ENCODE measurements around the gene ARHGAP45.

Gene ARHGAP45

DNA sequence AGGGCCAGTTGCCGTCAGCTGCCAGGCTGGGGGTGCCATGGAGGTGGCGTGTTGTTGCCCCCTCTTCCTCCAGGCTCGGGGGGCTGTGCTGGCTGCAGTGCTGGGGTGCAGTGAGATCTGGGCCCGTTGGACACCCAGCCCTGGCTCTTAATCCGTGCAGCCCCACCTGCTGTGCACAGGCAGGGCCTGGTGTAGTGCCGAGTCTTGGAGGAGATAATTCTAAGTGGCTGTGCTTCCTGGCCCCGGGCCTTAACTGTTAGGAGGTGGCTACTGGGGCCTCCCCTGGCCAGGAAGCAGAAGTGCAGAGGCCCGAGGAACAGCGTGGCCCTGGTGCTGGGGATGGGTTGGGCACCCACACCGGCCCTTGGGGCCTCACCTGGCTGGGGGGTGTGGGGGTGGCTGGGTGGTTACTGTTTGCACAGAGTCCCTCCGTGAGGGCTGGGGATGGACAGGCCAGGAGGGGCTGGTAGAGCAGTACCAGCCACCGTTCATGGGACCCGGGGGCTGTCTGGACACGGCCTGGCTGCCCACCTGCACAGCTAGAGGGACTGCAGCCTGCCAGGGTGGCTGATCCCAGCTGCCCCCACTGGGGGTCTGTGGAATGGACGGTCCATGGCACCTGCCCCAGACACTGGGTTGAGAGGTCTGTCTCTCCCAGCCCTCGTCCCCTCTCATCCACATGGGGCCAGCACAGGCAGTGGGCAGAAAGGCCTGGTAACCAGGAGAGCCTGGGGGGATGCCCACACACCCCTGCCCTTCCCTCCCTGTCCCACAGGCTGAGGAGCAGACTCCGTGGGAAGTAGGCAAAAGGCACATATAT, 40.1 kb downstream of the ARHGAP45 start:
- no peaks in the 10 kb centered on the region for H3K27me3 ChIP-seq (ENCODE audit: control insufficient read depth, insufficient read depth, low read length, poor library complexity, severe bottlenecking)
- peaks cover 3% of the 10 kb centered on the region for H3K4me1 ChIP-seq (ENCODE audit: control insufficient read depth, insufficient read depth, low read length)
- H3K4me3 ChIP-seq (ENCODE audit: insufficient read depth, low read depth, low read length), result no peak overlapping the region
- H3K9me3 ChIP-seq (ENCODE audit: control insufficient read depth, low read length), result no peaks in the 10 kb centered on the region
- H3K36me3 ChIP-seq (ENCODE audit: control insufficient read depth, insufficient read depth, low read length), result no peaks in the 10 kb centered on the region
- no peak overlapping the region for H3K27ac ChIP-seq (ENCODE audit: insufficient read depth, low read depth, low read length, poor library complexity, severe bottlenecking)
- WGBS, 2 experiments, result 88 to 91% methylated on average over 17 of the region's 17 CpGs

DNA sequence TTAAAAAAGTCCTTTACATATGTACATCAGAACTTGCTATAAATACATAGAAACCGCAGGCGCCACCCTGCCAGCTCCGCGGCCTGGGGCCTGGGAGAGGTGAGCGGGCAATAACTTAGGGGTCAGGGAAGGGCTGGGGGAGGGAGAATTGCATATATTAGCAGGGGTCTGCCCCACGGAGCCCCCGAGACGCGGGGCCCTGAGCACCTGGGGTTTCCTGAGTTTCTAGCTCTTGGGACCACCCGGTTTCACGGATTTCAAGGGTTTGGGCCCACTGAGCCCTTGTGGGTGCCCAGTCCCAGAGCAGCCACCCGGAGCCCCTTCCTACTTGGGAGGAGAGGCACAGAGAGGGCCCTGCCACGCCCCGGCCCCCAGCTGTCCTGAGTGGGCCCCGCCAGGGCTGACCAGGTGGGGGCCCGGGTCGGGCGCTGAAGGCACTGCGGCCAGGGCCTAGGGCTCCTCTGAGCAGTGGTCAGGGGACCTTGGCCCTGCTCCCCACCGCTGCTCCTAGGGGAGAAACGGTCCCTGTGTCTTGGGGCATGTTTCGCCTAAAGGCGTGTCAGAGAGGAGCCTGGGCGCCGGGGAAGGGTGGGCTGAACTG, 40.8 kb downstream of the ARHGAP45 start:
- WGBS, 2 experiments, result 94 to 95% methylated on average over 25 of the region's 25 CpGs
- Histone ChIP-seq H3K9me3 (ENCODE audit: control insufficient read depth, low read length) (no peaks in the 10 kb centered on the region), H3K4me1 (ENCODE audit: control insufficient read depth, insufficient read depth, low read length) (peaks cover 3% of the 10 kb centered on the region), H3K27ac (ENCODE audit: insufficient read depth, low read depth, low read length, poor library complexity, severe bottlenecking) (no peak overlapping the region), H3K4me3 (ENCODE audit: insufficient read depth, low read depth, low read length) (no peak overlapping the region), H3K27me3 (ENCODE audit: control insufficient read depth, insufficient read depth, low read length, poor library complexity, severe bottlenecking) (no peaks in the 10 kb centered on the region), H3K36me3 (ENCODE audit: control insufficient read depth, insufficient read depth, low read length) (no peaks in the 10 kb centered on the region)

DNA sequence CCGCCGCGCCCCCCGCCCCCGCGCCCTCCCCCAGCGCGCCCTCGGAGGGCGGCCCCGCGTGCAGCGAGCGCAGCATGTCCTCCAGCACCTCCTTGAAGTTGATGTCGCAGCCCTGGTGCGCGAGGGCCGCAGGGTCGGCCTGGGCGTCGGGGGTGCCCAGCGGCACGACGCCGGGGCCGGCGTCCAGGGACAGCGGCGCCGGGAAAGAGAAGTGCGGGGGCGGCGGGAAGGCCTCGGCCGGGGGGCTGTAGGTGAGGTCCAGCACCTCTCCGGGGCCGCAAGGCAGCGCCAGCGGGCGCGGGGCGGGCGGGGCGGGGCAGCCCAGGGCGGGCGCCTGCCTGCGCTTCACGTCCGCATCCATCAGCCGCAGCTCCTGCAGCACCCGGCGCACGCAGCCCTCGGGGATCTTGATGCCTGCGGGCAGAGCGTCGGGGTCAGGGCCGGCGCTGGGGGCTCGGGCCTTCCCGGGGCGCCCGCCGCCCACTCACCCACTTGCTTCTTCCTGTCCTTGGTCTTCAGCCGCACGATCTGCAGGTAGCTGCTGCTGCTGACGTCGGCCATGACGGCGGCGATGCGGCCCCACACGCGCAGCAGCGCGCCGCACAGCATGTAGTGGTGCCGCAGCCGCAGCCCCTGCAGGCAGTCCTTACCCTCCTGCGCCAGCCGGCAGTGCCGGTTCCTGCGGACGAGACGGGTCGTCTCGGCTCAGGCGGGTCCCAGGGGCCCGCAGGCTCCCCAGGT, 41.5 kb downstream of the ARHGAP45 start:
- WGBS, 2 experiments, result 95% methylated on average over 89 of the region's 89 CpGs
- peaks cover 3% of the 10 kb centered on the region for H3K4me1 ChIP-seq (ENCODE audit: control insufficient read depth, insufficient read depth, low read length)
- no peaks in the 10 kb centered on the region for H3K36me3 ChIP-seq (ENCODE audit: control insufficient read depth, insufficient read depth, low read length)
- no peaks in the 10 kb centered on the region for H3K9me3 ChIP-seq (ENCODE audit: control insufficient read depth, low read length)
- H3K27me3 ChIP-seq (ENCODE audit: control insufficient read depth, insufficient read depth, low read length, poor library complexity, severe bottlenecking), result no peaks in the 10 kb centered on the region
- H3K4me3 ChIP-seq (ENCODE audit: insufficient read depth, low read depth, low read length), result no peak overlapping the region
- H3K27ac ChIP-seq (ENCODE audit: insufficient read depth, low read depth, low read length, poor library complexity, severe bottlenecking), result no peak overlapping the region

DNA sequence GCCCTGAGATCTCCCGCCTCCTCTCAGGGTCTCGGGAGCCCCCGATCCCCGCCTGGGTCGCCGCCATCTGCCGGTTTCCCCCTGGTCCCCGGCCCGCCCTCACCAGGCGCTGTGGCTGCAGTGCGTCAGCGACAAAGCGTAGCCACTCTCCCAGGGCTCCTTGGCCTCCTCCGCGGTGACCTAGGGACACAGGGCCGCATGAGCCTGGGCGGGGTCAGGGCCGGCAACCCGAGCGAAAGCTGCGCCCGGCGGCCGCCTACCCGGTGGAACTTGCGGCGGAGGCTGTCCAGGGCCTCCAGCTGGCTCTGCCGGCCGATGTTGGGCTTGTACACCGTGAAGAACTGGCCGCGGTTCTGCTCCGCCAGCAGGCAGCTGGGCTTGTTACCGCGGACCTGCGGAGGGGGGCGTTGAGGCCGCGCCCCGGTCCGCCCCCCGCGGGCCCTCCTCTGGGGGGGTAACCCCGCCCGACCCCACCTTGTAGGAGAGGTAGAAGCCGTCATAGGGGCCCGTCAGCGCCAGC, 42.1 kb downstream of the ARHGAP45 start:
- Histone ChIP-seq H3K9me3 (ENCODE audit: control insufficient read depth, low read length) (no peaks in the 10 kb centered on the region), H3K4me1 (ENCODE audit: control insufficient read depth, insufficient read depth, low read length) (peaks cover 3% of the 10 kb centered on the region), H3K27ac (ENCODE audit: insufficient read depth, low read depth, low read length, poor library complexity, severe bottlenecking) (no peak overlapping the region), H3K4me3 (ENCODE audit: insufficient read depth, low read depth, low read length) (no peak overlapping the region), H3K27me3 (ENCODE audit: control insufficient read depth, insufficient read depth, low read length, poor library complexity, severe bottlenecking) (no peaks in the 10 kb centered on the region), H3K36me3 (ENCODE audit: control insufficient read depth, insufficient read depth, low read length) (no peaks in the 10 kb centered on the region)
- WGBS, 2 experiments, result 94 to 95% methylated on average over 48 of the region's 48 CpGs

DNA sequence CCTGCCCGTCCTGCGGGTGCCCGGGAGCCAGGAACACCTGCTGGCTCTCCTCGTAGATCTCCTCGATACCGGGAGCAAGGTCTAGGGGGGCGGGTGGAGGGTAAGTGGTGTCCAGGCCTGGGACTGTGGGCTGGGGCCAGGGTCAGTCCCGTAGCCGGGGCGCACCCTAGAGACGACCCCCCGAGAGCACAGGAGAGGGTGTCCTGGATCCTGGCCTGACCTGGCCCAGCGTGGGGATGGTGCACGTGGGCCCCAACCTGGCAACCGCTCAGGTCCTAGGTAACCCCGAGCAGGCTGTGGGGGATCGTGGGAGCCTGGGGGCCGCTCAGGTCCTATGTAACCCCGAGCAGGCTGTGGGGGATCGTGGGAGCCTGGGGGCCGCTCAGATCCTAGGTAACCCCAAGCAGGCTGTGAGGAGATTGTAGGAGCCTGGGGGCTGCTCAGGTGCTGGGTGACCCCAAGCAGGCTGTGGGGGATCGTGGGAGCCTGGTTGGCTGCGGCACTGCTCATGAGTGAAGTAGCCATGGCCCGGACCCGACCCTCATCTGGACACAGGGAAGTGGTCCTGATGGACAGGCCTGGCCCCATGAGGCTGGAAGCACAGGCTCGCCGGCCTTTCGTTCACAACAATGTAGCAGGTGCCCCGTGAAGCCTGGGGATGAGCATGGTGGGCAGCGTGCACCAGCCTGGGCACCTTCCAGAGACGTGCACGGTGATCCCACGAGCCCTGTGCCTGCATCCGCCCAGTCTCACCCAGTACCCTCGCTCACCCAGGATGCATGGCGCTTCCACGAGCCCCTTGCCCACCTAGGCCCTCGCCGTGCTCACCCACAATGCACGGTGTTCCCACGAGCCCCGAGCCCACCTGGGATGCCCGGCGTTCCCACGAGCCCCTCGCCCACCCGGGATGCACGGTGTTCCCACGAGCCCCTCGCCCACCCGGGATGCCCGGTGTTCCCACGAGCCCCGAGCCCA, 43.0 kb downstream of the ARHGAP45 start:
- 95 to 96% methylated on average over 54 of the region's 54 CpGs for WGBS, 2 experiments
- Histone ChIP-seq H3K27ac (ENCODE audit: insufficient read depth, low read depth, low read length, poor library complexity, severe bottlenecking) (no peak overlapping the region), H3K36me3 (ENCODE audit: control insufficient read depth, insufficient read depth, low read length) (no peaks in the 10 kb centered on the region), H3K4me1 (ENCODE audit: control insufficient read depth, insufficient read depth, low read length) (peaks cover 3% of the 10 kb centered on the region), H3K27me3 (ENCODE audit: control insufficient read depth, insufficient read depth, low read length, poor library complexity, severe bottlenecking) (no peaks in the 10 kb centered on the region), H3K4me3 (ENCODE audit: insufficient read depth, low read depth, low read length) (no peak overlapping the region), H3K9me3 (ENCODE audit: control insufficient read depth, low read length) (no peaks in the 10 kb centered on the region)

DNA sequence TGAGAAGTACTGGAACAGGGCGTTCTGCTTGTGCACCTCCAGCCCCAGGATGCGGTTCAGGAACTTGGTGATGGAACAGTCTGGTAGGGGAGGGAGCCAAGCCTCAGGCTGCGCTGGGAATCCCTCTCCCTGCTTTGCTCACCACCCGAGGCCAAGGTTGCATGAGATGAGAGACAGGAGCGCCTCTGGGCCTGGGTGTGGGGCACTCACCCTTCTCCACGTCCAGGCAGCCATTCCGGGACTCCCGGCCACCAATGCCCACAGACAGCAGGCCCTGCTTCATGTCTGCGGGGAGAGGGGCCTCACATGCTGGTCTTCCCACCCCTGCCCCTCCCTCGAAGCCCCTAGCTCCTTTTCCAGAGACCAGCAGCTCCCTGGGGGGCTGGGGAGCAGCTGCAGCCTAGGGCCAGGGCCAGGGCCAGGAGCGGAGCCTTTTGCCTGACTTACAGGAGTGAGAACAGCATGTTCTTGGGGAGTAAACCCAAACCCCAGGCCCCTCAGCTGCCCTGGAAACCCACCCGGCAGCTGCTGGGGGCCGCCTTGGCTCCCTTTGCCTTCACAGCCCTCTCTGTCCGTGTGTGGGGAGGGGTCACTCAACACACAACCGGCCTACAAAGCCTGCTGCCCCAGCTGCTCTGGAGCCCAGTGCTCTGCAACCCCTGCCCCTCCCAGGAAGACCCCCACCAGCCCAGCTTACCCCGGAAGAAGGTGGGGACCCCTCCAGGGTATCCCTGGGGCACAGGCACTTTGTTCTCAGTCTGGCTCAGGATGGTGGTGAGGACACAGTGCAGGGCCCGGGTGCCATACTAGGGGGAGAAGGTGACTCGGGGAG, 44.1 kb downstream of the ARHGAP45 start:
- H3K27me3 ChIP-seq (ENCODE audit: control insufficient read depth, insufficient read depth, low read length, poor library complexity, severe bottlenecking), result no peaks in the 10 kb centered on the region
- H3K27ac ChIP-seq (ENCODE audit: insufficient read depth, low read depth, low read length, poor library complexity, severe bottlenecking), result no peak overlapping the region
- no peaks in the 10 kb centered on the region for H3K36me3 ChIP-seq (ENCODE audit: control insufficient read depth, insufficient read depth, low read length)
- H3K4me1 ChIP-seq (ENCODE audit: control insufficient read depth, insufficient read depth, low read length), result no peaks in the 10 kb centered on the region
- WGBS, 2 experiments, result 89 to 90% methylated on average over 18 of the region's 18 CpGs
- H3K9me3 ChIP-seq (ENCODE audit: control insufficient read depth, low read length), result no peaks in the 10 kb centered on the region
- no peak overlapping the region for H3K4me3 ChIP-seq (ENCODE audit: insufficient read depth, low read depth, low read length)

DNA sequence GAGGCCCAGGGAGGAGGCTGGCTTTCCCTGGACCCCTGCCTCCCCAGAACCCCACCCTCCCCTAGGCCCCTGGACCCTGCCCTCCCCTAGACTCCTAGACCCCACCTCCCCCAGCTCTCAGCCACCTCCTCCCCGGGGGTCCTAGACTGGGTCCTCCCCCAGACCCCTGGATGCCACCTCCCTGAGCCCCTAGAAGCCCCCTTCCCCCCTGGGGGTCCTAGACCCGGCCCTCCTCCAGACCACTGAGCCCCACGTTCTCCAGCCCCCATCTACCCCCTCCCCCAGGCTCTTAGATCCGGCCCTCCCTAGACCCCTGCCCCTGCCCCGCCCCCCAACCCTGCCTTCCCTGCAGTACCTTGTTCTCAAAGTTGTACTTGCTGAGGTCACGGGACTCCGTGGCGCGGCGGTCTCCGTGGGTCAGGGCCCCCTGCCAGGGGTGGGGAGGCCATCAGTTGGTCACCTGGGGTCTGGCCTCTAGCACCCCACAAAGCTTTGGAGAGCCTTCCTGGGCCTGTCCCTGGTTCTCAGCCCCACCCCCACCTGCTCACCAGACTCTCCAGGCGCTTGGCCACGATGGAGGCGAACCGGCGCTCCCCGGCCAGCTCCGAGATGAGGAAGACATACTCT, 44.8 kb downstream of the ARHGAP45 start:
- H3K4me1 ChIP-seq (ENCODE audit: control insufficient read depth, insufficient read depth, low read length), result no peaks in the 10 kb centered on the region
- H3K4me3 ChIP-seq (ENCODE audit: insufficient read depth, low read depth, low read length), result no peak overlapping the region
- H3K27me3 ChIP-seq (ENCODE audit: control insufficient read depth, insufficient read depth, low read length, poor library complexity, severe bottlenecking), result no peaks in the 10 kb centered on the region
- 89 to 92% methylated on average over 17 to 18 of the region's 18 CpGs for WGBS, 2 experiments
- H3K36me3 ChIP-seq (ENCODE audit: control insufficient read depth, insufficient read depth, low read length), result no peaks in the 10 kb centered on the region
- H3K27ac ChIP-seq (ENCODE audit: insufficient read depth, low read depth, low read length, poor library complexity, severe bottlenecking), result no peak overlapping the region
- H3K9me3 ChIP-seq (ENCODE audit: control insufficient read depth, low read length), result no peaks in the 10 kb centered on the region

DNA sequence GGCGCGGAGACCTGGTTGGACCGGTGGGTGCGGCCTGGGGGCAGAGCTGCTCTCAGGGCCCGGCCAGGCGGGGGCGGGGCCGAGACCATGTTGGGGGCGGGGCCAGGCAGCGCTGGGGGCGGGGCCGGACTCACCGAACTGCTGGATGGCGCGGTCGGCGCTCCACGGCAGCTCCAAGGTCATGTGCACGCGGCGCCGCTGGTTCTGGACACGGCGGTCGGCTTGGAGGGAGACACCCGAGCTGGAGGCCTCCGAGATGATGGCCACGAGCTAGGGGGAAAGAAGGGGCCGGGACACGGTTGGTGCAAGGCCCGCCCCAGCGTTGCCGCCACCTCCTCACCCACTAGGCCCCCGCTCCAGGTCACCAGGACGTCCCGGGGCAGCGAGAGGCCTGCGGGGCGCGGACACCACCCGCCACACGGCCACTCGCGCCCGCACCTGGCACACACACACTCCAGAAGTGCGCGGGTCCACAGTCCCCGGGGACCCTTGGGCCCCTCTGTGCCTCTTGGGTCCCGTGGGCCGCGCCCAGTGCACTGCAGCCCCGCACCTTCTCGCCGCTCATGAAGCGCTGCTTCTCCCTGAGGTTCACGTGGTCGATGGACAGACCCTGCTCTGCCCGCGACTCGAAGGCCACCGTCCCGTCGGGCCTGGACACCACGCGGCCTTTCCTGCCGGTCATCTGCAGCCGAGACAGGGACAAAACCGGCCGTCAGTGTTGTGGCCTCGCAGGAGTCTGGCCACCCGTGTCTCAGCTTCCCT, 45.5 kb downstream of the ARHGAP45 start:
- H3K4me1 ChIP-seq (ENCODE audit: control insufficient read depth, insufficient read depth, low read length), result no peaks in the 10 kb centered on the region
- H3K27me3 ChIP-seq (ENCODE audit: control insufficient read depth, insufficient read depth, low read length, poor library complexity, severe bottlenecking), result no peaks in the 10 kb centered on the region
- no peaks in the 10 kb centered on the region for H3K36me3 ChIP-seq (ENCODE audit: control insufficient read depth, insufficient read depth, low read length)
- WGBS, 2 experiments, result 88 to 89% methylated on average over 71 of the region's 71 CpGs
- no peak overlapping the region for H3K4me3 ChIP-seq (ENCODE audit: insufficient read depth, low read depth, low read length)
- H3K9me3 ChIP-seq (ENCODE audit: control insufficient read depth, low read length), result no peaks in the 10 kb centered on the region
- H3K27ac ChIP-seq (ENCODE audit: insufficient read depth, low read depth, low read length, poor library complexity, severe bottlenecking), result no peak overlapping the region

Measured in ectodermal cell (in vitro differentiated cells).